Stimulated activated CD8-positive, alpha-beta memory T cell treated with anti-CD3 and anti-CD28 coated beads, Interleukin-7, amount 100 ng/mL, for 48 hours (primary cell): Measurements from ENCODE around the gene CNOT9.

Experiments
- DNase-seq, 2 donors: peaks; one replicate each; pipeline ENCODE4 v3.0.0-alpha.2; 2020; ENCODE audit warnings: low read depth in 1 of 2; ENCODE audit errors: extremely low read depth in 1 of 2

CNOT9 gene

DNA sequence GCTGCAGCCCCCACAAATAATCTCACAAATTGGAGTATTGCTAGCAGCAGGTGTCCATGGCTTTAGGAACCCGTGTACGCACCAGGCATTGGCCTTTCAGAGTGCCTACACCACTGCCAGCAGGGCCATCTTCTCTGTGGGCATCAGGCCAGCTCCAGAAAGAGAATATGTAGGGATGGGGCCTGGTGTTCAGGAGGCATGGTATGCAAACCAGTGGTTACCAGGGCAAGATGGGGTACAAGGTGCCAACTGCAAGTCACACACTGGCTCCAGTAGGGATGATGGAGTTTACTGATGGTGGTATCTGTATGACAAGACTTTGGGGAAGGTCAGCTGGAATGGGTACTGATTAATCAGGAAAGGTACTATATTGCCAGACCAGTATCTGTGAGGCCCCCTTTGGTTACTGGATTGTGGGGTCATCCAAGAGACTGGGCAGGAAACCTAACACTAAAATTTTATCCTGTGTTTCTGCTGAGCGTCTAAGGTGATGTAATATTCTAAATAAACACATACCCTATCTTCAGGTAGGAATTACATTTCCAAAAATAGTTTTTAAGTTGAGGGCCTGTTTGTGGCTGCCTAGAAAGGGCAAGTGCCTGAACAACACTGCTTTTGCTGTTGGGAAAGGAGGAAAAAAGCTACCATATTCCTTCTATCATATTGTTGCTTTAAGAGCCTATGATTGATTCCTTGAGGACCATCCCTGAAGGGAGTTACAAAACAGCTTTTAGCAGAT, 9.0 kb downstream of the CNOT9 start:
- no peak for DNase-seq

DNA sequence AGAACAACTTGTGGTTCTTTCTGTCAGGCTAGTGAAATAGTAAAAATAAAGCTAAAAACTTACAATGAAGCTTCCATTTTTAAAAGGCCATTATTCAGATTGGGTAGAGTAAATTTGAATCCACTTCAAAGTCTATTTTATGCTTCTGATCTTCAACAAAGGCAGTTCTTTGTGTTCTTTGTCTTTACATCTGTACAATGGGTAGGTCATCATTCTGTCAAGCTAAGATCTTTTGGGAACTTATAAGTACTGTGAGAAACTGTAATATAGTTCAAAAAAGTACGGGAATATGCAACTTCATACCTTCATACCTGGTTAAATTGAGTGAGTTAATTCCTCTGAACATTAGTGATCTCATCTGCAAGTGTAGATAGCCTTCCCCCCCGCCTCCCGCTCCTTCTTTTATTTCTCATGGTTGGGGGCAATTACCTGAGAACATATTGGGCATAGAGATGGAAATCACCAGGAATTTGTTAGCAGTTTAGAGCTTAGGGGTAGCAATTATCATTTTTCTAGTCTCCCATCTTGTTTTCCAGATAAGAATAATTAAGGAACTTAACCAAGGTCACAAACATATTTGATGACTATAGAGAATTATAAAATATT, 9.7 kb downstream of the CNOT9 start:
- DNase-seq: no peak

- no peak for DNase-seq
Measured at GRCh38 chr2:218582076-218582475, 13.4 kb downstream of the CNOT9 start.

DNA sequence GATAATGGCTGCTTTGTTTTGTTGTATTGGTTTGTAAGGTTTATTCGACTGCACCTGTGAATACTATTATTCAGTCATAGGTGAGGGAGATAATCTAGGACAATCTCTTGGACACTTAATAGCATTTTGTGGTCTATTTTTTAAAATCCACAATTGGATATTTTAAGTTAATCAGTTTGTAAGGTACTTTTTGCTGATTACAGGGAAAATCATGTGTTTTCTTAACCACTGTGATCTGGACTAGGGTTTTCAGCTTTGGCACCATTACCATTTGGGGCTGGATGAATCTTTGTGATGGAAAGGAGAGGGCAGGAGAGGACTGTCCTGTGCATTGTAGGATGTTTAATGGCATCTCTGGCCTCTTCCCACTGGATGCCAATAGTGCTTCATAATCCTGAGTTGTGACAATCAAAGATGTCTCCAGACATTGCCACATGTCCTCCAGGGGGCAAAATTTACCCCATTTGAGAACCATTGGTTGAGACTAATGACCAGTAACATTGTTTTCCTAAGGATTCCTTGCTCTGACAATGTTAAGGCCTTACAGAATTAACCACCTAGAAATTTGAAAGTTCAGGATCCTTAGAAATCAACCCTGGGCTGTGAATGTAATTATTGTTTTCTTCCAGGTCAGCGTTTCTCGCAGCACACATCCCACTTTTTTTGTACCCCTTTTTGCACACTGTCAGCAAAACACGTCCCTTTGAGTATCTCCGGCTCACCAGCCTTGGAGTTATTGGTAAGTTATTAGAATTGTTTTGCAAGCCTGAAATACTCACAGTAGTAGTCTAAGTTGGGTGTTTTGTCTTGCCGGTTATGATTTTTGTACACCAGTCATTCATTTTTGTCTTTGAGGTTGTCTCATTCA, 15.6 kb downstream of the CNOT9 start:
- DNase-seq: no peak

DNA sequence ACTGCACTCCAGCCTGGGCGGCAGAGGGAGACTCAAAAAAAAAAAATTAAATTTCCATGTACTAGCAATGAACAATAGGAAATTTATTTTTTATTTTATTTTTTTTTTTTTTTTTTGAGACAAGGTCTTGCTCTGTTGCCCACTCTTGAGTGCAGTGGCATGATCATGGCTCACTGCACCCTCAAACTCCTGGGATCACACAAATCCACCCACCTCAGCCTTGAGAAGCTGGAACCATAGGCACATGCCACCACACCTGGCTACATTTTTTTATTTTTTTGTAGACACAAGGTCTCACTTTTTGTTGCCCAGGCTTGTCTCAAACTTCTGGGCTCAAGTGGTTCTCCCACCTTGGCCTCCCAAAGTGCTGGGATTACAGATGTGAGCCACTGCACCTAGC, 16.9 kb downstream of the CNOT9 start:
- no peak for DNase-seq

DNA sequence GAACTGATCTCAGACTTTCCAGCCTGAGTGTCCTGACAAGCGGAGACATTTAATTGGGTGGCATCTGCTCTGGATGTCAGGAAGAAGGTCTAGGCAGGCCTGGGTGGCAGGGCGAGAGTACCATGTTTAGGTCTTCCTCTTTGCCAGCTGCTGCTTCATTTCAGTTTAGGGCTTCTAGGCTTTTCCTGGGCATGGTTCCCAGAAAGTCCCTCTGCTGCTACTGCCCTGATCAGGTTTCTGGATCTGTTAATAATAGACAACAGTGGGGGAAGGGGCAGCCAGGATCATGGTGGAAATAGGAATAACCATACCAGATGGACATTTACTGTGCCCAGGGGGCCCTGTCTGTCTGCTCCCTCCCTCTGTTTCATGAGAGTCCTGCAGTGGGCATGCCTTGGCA, 36.8 kb downstream of the CNOT9 start:
- no peak for DNase-seq

- DNase-seq: no peak
Measured at GRCh38 chr2:218607436-218608115, 38.9 kb downstream of the CNOT9 start, which contains the start of gene PLCD4. Gene PLCD4, plus strand, starts transcription at chr2:218607899. Its CDS starts 7,841 bp downstream, at chr2:218615740.

DNA sequence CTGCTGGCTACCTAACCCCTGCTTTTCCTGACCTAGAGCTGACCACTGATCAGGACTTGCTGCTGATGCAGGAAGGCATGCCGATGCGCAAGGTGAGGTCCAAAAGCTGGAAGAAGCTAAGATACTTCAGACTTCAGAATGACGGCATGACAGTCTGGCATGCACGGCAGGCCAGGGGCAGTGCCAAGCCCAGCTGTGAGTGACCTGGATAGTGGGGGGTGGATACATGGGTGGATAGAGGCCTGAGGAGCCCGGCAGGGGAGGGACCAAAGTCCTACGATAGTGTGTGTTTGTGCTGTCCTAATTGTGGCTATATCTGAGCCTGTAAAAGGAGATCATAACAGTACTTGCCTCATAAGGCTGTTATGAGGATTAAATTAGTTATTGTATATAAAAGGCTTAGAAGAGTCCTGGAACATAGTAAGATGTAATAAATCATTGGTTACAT, 47.3 kb downstream of the CNOT9 start:
- DNase-seq: no peak

GRCh38 chr2:218618102-218618860, 49.6 kb downstream of the CNOT9 start:
- no peak for DNase-seq

- DNase-seq: no peak
Measured at GRCh38 chr2:218621007-218621406, 52.4 kb downstream of the CNOT9 start.

GRCh38 chr2:218622606-218623365, 54.1 kb downstream of the CNOT9 start:
- no peak for DNase-seq

- DNase-seq: no peak
Measured at GRCh38 chr2:218623366-218623705, 54.7 kb downstream of the CNOT9 start.

- DNase-seq: no peak
Measured at GRCh38 chr2:218626369-218626768, 57.7 kb downstream of the CNOT9 start.

- no peak for DNase-seq
Measured at GRCh38 chr2:218627939-218628338, 59.3 kb downstream of the CNOT9 start.

GRCh38 chr2:218631837-218632236, 63.2 kb downstream of the CNOT9 start:
- no peak for DNase-seq

DNA sequence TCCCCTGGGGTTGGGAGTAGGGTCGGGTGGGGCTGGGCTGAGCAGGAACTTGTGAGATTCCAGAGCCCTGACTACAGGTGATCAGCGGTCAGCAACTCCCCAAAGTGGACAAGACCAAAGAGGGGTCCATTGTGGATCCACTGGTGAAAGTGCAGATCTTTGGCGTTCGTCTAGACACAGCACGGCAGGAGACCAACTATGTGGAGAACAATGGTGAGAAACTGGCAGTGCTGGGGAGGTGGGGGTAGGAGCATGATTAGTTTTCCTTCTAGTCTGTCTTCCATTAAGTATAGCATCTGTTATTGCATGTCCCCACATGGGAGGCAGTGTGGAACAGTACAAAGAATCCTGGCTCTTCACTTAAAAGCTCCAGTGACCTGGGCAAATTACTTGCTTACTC, 67.1 kb downstream of the CNOT9 start:
- no peak for DNase-seq

- no peak for DNase-seq
Measured at GRCh38 chr2:218638372-218638771, 69.7 kb downstream of the CNOT9 start.

GRCh38 chr2:218642121-218642656, 73.5 kb downstream of the CNOT9 start:
- DNase-seq: no peak

GRCh38 chr2:218642786-218643185, 74.1 kb downstream of the CNOT9 start:
- no peak for DNase-seq
